HepG2 (cell line): ENCODE measurements around the gene DNAJC7. TPM values are rescaled to one million over a fixed set of nuclear protein-coding genes. Genes with fewer than 3 reads are reported as not detected.

Experiments used
- CSRNP1 ChIP-seq: sonication (generic); formaldehyde crosslinking; IDR thresholded peaks from 2 replicates; pipeline ENCODE4 v1.8.1; 2023; ENCODE audit warnings: mild to moderate bottlenecking, missing genetic modification reagents
- MATR3 ChIP-seq: sonication (generic); formaldehyde crosslinking; IDR thresholded peaks from 2 replicates; pipeline ENCODE4 v1.4.0; 2020; ENCODE audit warnings: missing genetic modification reagents
- NKX3-1 ChIP-seq: sonication (generic); formaldehyde crosslinking; IDR thresholded peaks from 2 replicates; pipeline ENCODE4 v1.5.0; 2020; ENCODE audit warnings: missing genetic modification reagents
- NPAS2 ChIP-seq: sonication (generic); formaldehyde crosslinking; IDR thresholded peaks from 2 replicates; pipeline ENCODE4 v1.8.0; 2022; ENCODE audit warnings: mild to moderate bottlenecking, missing genetic modification reagents, borderline replicate concordance
- POGZ ChIP-seq: sonication (generic); formaldehyde crosslinking; IDR thresholded peaks from 2 replicates; pipeline ENCODE4 v1.4.0; 2020; ENCODE audit warnings: mild to moderate bottlenecking, missing genetic modification reagents
- TBL1XR1 ChIP-seq: fragments of 150-350 bp; IDR thresholded peaks from 2 replicates; pipeline ENCODE4 v1.6.1; 2014; ENCODE audit warnings: borderline replicate concordance, low read length; ENCODE audit not compliant: partially characterized antibody
- ZBTB42 ChIP-seq: sonication (generic); formaldehyde crosslinking; IDR thresholded peaks from 2 replicates; pipeline ENCODE4 v1.5.0; 2020; ENCODE audit warnings: mild to moderate bottlenecking, missing genetic modification reagents
- polyA plus RNA-seq, 8 experiments: library from polyadenylated mRNA; depleted of rRNA in 3 of 8; stranded (reverse) in 7 of 8; unstranded in 1 of 8; fragments of >200 nt; fragmentation: Illumina TruSeq in 4 of 8; extraction: Trizol in 4 of 8; gene quantifications; 2 replicates each; pipeline versions ENCODE4 v1.2.1 to v1.2.3, GENCODE V29; 2011 to 2016; ENCODE audit warnings: low read depth in 4 of 8, missing spikeins in 1 of 8, mixed read lengths in 1 of 8; ENCODE audit not compliant: insufficient read depth in 1 of 8
- total RNA-seq, 5 experiments: library from RNA; depleted of rRNA; stranded (reverse); fragments of >200 nt; fragmentation: Illumina TruSeq; extraction: Trizol; gene quantifications; 2 replicates each; pipeline ENCODE4 v1.2.3, GENCODE V29; 2016; ENCODE audit warnings: low read depth in 1 of 5
- TF ChIP-seq, protein P1 (sequence below): sonication (generic); formaldehyde crosslinking; conservative IDR thresholded peaks from 2 replicates; pipeline ENCODE4 v1.8.1; 2023; ENCODE audit warnings: missing genetic modification reagents
- TF ChIP-seq, protein P2 (sequence below): sonication (generic); formaldehyde crosslinking; IDR thresholded peaks from one replicate; pipeline ENCODE4 v1.5.1; 2020; ENCODE audit warnings: mild to moderate bottlenecking, missing genetic modification reagents; ENCODE audit errors: not compliant biosample characterization

The DNAJC7 gene
- total and polyA plus RNA-seq, 2 of the 13 experiments (the other 11 are each of a cell fraction or from before 2014, with no cell fraction given): 47.7 to 132 TPM

GRCh38 chr17:41962768-41963434 is 54.3 kb downstream of the DNAJC7 start (continued):
- TF ChIP-seq NKX3-1 (CRISPR knock-in tag) (no peak), MATR3 (CRISPR knock-in tag) (no peak), TBL1XR1 (no peak), CSRNP1 (CRISPR knock-in tag) (0 out of 2 replicates have a peak, but pooled peaks have one; percentile 39), NPAS2 (CRISPR knock-in tag) (no peak), POGZ (CRISPR knock-in tag) (no peak), ZBTB42 (CRISPR knock-in tag) (no peak)
- TF ChIP-seq, protein P1, sequence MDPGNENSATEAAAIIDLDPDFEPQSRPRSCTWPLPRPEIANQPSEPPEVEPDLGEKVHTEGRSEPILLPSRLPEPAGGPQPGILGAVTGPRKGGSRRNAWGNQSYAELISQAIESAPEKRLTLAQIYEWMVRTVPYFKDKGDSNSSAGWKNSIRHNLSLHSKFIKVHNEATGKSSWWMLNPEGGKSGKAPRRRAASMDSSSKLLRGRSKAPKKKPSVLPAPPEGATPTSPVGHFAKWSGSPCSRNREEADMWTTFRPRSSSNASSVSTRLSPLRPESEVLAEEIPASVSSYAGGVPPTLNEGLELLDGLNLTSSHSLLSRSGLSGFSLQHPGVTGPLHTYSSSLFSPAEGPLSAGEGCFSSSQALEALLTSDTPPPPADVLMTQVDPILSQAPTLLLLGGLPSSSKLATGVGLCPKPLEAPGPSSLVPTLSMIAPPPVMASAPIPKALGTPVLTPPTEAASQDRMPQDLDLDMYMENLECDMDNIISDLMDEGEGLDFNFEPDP (CRISPR knock-in tag): no peak
- TF ChIP-seq, protein P2, sequence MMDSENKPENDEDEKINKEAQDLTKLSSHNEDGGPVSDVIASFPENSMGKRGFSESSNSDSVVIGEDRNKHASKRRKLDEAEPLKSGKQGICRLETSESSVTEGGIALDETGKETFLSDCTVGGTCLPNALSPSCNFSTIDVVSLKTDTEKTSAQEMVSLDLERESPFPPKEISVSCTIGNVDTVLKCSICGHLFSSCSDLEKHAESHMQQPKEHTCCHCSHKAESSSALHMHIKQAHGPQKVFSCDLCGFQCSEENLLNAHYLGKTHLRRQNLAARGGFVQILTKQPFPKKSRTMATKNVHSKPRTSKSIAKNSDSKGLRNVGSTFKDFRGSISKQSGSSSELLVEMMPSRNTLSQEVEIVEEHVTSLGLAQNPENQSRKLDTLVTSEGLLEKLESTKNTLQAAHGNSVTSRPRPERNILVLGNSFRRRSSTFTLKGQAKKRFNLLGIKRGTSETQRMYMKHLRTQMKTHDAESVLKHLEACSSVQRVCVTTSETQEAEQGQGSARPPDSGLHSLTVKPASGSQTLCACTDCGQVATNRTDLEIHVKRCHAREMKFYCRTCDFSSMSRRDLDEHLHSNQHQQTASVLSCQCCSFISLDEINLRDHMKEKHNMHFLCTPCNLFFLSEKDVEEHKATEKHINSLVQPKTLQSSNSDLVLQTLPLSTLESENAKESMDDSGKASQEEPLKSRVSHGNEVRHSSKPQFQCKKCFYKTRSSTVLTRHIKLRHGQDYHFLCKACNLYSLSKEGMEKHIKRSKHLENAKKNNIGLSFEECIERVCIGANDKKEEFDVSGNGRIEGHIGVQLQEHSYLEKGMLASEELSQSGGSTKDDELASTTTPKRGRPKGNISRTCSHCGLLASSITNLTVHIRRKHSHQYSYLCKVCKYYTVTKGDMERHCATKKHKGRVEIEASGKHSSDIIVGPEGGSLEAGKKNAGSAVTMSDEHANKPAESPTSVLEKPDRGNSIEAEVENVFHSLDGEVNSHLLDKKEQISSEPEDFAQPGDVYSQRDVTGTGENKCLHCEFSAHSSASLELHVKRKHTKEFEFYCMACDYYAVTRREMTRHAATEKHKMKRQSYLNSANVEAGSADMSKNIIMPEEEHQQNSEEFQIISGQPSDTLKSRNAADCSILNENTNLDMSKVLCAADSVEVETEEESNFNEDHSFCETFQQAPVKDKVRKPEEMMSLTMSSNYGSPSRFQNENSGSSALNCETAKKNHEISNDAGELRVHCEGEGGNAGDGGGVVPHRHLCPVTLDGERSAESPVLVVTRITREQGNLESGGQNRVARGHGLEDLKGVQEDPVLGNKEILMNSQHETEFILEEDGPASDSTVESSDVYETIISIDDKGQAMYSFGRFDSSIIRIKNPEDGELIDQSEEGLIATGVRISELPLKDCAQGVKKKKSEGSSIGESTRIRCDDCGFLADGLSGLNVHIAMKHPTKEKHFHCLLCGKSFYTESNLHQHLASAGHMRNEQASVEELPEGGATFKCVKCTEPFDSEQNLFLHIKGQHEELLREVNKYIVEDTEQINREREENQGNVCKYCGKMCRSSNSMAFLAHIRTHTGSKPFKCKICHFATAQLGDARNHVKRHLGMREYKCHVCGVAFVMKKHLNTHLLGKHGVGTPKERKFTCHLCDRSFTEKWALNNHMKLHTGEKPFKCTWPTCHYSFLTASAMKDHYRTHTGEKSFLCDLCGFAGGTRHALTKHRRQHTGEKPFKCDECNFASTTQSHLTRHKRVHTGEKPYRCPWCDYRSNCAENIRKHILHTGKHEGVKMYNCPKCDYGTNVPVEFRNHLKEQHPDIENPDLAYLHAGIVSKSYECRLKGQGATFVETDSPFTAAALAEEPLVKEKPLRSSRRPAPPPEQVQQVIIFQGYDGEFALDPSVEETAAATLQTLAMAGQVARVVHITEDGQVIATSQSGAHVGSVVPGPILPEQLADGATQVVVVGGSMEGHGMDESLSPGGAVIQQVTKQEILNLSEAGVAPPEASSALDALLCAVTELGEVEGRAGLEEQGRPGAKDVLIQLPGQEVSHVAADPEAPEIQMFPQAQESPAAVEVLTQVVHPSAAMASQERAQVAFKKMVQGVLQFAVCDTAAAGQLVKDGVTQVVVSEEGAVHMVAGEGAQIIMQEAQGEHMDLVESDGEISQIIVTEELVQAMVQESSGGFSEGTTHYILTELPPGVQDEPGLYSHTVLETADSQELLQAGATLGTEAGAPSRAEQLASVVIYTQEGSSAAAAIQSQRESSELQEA: peak; percentile 71
